GM21528 (cell line): ENCODE results near the gene XCR1.
"Not testable (repeated sequence)": the region's sequence is repeated elsewhere in the genome, so short reads cannot be mapped to it uniquely, and the experiment has no call there.

ENCODE experiments used
- ATAC-seq: cut with Tn5 transposase; IDR thresholded peaks from one replicate; pipeline ENCODE4 v1.9.1; 2021; ENCODE audit warnings: mild to moderate bottlenecking, moderate library complexity; ENCODE audit not compliant: unreplicated experiment, low FRiP score

XCR1 gene

DNA sequence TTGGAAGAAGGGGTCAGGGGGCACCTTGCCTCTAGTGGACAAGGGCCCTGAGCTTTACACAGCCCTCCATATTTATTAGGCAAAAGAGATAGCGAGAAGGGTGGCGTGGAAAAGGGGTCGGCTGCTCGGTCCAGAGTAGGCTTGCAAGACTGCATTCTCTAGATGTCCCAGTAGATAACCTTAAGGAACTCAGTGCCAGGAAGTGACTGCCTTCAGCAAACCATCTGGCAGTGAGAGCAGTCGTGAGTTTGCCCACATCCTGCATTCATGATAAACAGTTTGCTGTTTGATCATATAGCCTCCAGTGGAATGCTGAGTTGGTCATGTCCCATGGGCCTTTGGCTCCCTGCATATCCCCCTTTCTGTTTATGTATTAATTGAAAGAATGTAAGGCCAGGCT lies 18.9 kb upstream of the XCR1 start:
- ATAC-seq, result not testable (repeated sequence)

DNA sequence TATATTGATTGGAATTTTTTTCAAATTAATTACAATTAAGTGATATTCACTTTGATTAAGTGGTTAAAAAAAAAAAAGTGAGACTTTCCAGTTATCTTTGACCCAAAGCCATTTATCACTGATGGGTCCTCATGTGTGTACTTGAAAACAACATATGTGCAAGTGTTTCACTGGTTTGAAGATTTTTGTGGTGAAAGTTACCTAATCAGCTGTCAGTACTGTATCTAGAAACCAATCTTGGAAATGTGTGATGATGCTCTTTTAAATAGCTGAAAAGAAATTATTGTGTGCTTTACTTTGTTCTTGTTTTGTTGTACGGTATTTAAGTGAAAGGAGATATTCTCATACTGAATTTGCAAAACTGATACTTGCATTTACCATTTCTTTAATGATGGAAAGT lies 11.6 kb upstream of the XCR1 start:
- ATAC-seq, result no peak

DNA sequence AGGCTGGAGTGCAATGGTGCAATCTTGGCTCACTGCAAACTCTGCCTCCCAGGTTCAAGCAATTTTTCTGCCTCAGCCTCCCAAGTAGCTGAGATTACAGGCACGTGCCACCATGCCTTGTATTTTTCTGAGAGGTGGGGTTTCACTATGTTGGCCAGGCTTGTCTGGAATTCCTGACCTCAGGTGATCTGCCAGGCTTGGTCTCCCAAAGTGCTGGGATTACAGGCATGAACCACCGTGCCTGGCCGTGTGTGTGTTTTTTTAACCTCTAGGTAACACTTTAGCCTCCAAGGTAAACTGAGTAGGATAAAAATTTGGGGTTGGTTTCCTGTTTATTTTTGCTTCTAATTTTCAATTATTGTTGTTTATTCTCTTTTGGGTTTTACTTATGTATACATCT lies 10.8 kb upstream of the XCR1 start:
- not testable (repeated sequence) for ATAC-seq

DNA sequence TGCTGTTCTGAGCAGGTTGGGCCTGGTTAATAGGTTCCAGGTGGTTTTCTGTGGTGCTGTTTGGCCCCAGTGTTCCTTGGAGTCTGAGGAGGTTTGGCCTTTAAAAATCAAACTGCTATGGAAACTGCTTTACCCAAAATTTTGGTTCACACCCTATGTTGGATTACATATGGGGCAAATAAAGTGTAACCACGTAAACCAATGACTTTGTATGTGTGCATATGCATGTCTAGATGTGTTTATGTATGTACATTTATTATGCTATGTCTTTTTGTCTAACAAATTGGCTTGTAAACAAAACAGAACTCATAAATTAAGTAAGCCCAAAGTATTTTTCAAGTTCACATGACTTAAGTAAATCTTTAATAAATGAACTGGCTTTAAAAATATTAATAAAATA lies 8.9 kb upstream of the XCR1 start:
- ATAC-seq, result no peak

DNA sequence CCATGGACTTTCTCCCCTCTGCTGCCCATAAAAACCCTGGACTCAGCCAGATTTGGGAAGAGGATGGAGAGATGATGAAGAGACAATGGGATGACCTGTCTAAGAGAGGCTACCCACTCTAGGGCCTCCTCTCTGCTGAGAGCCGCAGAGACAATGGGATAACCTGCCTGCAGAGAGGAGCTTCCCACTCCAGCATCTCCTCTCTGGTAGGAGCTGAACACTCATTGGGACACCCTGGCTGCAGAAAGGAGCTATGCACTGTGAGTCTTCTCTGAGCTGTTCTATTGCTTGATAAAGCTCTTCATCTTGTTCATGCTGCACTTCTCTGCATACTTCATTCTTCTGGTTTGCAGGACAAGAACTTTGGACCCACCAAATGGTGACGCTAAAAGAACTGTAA lies 4.5 kb upstream of the XCR1 start:
- ATAC-seq, result no peak

DNA sequence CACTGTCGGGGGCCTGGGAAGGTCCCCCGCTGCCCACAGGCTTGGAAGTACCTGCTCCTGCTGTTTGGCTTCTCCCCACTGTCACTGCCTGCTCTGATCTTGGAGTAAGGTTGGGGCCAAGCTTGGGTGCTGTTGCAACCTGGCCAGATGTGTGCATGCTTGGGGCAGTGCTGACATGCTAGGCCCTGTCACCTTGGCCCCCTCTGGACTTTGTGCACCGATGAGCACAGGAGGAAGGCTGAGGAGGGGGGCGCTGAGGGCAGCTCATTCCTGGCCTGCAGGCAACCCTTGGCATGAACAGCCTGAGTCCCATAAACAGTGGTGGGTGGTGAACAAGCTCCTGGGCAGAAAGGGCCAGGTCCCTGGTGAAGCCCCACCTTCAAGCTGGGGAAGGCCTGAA lies 4.0 kb upstream of the XCR1 start:
- ATAC-seq, result no peak

DNA sequence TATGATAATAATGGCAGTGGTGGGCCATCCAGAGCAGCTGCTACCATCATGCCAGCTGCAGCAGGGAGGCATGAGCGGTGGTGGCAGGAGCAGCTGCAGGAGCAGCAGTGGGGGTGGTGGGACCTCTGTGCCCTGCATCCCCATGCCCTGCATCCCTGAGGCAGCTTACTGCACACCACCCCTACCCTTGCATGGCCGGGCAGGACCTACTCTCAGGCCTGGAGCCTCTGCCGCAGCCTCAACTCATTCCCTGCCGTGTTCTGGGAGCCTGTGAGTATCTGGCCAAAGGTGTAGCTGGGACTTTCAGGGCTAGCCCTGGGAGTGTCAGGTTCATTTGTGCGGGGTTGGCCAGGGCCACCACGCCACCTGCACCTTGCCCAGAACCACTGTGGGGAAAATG lies 3.3 kb upstream of the XCR1 start:
- ATAC-seq, result no peak

DNA sequence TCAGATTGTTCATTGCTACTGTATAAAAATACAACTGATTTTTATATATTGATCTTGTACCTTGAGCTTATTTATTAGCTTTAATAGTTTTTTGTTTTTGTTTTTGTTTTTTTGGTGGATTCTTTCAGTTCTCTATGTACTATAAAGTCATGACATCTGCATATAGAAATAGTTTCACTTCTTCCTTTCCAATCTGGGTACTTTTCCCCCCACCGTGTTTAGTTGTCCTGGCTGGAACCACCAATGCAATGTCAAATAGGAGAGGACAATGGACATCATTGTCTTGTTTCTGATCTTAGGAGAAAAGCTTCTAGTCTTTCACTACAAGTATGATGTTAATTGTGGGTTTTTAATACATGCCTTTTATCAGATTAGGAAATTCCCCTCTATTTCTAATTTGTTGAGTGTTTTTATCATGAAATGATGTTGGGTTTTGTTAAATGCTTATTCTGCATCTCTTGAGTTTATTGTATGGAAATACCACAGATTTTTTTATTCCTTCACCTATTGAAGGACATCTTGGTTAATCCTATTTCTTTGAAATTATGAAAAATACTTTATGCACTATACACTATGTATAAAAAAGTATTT lies 2.8 kb upstream of the XCR1 start:
- ATAC-seq, result no peak

DNA sequence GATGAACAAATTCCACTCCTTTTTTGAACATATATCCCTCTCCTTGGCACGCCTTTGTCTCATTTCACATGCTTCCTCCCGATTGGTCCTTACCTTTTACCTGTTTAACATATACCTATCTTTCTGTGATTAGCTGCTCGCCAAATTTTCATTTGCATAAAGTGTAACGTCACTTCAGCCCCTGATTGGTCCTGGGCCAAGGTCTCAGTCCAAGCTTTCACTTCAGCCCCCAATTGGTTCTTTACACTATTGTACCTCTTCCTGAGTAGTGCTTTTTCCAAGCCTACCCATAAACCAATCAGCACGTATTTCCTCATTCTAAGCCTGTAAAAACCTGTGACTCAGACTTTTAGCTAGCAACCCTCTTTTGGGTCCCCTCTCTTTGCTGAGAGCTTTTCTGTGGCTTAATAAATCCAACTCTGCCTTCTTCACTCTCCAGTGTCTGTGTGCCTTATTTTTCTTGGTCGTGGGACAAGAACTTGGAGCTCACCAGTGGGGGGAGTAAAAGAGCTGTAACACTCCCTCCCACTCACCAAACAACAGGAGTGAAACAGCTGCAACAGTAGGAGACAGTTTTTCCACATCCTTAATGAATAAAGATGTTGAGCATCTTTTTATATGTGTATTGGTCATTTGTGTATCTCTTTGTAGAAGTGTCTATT lies 584 bp upstream of the XCR1 start:
- ATAC-seq, result no peak

DNA sequence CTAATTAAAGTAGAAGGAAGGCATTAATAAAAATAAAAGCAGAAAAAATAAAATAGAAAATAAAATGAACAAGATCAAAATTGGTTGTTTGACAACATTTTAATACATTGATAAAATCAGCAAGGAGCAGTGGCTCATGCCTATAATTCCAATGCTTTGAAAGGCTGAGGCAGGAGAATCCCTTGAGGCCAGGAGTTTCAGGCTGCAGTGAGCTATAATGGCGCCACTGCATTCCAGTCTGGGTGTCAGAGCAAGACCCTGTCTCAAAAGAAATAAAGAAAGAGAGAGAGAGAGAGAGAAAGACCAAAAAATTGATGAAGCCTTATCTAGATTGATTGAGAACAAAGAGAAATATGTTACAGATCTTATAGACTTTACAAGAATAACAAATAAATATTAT lies 2.1 kb downstream of the XCR1 start:
- no peak for ATAC-seq

DNA sequence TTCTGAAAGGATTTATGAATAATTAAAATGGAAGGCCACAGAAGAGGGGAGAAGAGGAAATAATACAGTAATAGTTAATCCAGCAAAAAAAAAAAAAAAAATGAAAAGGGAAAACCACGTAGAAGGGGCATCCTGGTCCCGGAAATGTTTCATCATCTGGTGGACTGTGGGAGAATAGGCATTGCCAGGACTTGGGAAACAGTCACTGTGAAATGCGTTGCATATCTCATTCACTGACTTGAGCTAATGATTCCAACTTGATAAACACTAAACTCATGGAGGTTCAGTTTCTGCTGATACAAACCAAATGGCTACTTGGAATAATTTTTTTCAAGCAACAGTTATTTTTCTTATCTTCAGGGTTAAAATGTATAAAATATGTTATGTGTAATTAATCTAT lies 3.2 kb downstream of the XCR1 start:
- no peak for ATAC-seq

DNA sequence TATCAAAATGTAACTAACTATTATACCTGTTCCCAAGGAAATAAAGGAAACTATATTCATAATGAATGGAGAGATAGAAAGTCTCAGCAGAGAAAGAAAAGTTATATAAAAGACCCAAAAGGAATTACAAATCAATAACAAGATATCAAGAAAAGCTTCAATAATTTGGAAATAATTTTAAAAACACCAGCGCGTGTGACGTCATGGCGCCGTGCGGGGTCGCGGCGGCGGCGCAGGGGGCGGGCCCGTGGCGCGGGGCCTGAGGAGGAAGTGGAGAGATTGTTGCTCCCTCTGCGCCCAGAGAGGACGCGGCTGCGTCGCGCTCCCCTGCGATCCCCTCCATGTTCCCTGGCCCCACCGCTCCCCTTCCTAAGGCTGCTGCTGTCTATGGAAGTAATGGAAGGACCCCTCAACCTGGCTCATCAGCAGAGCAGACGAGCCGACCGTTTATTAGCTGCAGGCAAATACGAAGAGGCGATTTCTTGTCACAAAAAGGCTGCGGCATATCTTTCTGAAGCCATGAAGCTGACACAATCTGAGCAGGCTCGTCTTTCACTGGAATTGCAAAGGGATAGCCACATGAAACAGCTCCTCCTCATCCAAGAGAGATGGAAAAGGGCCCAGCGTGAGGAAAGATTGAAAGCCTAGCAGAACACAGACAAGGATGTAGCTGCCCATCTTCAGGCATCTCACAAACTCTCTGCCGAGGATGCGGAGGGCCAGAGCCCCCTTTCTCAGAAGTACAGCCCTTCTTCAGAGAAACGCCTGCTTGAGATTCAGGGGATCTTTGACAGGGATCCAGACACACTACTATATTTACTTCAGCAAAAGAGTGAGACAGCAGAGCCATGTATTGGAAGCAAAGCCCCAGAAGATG lies 4.1 kb downstream of the XCR1 start:
- no peak for ATAC-seq

DNA sequence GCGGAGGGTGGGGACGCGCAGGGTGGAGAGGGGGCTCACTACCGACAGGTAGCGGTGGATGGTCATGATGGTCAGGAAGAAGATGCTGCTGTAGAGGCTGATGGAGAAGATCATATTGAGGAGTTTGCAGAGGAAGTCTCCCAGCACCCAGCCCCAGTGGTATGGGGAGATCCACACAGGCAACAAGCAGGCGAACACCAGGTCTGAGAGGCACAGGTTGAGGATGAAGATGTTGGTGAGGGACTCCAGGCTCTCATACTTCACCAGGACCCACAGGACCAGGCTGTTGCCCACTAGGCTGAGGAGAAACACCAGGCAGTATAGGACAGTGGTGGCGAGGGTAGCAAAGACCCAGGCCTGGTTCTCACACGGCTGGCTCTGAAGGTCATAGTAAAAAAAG lies 5.8 kb downstream of the XCR1 start:
- no peak for ATAC-seq

DNA sequence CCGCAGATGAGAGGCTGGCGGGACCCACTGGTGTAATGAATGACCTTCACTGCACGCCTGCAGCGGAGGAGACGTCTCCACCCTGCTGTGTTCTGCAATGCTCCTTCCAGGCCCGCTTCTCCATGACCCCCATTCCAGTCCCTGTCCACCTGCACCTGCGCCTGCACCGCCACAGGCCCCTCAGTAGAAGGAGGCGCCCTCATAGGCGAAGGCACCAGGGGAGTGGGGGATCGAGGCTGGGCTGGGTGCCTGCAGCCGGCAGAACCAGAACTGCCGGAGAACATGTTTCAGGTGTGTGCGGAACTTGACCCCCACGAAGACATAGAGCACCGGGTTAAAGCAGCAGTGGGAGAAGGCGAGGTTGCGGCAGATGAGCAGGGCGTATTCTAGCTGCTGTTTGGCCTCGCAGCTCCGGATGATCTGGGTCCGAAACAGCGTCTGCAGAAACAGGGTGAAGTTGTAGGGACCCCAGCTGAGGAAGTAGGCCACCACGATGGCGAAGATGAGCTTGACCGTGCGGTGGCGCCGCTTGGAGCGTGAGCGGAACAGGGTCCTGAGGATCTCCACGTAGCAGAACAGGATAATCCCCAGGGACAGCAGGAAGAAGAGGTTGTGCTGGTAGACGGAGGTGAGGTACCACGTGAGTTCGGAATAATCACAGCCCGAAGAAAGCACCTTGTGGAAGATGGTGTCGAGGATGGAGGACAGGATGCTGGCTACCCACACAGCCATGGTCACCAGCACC lies 6.3 kb downstream of the XCR1 start:
- no peak for ATAC-seq

DNA sequence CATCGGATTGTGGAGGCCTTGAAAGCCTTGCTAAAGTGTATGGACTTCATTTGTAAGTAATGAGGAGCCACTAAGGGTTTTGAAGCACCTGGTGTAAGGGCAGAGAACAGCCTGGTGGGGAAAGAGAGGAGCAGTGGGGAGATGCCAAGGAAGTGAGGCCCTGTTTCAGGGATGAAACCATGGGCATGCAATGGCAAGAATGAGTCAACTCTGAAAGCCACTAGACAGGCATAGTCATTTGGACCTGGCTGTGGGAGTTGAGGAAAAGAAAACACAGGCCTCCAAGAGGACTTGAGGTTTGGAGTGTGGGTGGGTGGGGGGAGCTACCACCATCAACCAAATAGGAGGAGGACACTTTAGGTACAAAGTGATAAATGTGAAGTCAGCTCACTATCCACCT lies 7.6 kb downstream of the XCR1 start:
- no peak for ATAC-seq

DNA sequence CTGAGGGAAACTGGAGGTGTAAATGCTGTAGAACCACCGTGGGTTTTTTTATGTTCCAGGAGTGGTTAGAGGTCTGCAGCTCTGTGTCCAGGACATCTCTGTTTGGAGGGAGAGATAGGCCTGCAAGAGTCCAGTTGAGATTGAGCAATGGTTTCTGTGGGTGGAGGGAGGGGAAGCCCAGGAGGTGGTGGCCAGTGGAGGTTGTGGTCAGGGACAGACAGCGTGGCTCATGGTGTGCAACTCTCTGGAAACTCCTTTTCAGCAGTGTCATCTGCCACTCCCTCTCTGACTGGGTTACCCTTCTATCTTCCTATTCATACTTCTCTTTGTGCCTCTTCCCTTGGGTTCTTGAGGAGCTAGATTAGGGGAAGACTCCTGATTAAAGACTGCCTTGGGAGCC lies 9.6 kb downstream of the XCR1 start:
- ATAC-seq, result no peak

DNA sequence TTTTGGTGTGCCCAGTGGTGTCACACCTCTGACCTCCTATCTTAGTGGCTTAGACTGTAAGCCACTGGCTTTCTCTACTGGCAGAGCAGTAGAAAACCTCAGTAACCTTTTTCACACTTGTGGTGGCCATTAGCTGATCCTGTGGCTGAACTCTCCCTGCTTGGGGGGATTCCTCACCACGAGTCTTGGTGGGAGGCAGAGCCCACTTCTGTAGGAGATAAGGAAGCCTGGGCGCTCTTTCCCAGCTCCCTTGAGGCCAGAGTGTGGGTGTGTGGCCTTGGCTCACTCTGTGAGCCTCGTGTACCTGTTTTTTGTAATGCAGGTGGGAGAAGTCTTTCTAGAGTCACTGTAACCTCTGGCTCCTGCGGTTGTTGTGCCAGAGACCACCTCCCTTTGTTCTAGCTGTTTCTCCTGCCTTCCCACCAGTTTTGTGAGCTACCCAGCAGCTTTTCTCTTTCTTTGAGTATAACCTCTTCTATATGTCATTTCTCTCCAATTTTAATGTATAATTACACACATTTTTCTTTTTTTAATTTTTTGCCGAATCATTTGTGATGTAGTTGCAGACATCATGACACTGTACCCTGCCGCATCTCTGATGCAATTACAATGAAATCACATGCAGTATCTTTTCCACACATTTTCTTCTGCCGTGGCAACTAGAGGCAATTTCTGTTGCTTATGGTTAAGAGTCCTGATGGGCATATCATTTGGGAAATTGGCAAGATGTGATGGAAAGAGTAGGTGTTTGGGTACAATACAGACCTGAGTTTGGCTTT lies 13.8 kb downstream of the XCR1 start:
- no peak for ATAC-seq

DNA sequence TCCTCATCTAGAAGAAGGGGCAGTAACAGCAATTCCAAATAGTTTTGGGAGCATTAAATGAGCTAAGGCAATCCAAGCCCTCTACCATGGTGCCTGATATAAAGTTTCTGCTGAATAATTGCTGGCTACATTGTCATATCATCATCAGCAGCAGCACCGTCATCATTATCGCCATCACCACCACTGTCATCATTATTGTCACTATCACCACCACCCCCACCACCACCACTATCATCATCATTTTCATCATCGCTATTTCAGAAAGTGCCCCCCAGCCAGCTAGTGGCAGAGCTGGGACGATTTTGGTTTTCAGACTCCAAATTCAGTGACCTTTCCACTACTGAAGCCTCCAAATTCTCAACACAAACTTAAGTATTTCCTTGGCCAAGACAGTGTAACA lies 15.0 kb downstream of the XCR1 start:
- no peak for ATAC-seq

DNA sequence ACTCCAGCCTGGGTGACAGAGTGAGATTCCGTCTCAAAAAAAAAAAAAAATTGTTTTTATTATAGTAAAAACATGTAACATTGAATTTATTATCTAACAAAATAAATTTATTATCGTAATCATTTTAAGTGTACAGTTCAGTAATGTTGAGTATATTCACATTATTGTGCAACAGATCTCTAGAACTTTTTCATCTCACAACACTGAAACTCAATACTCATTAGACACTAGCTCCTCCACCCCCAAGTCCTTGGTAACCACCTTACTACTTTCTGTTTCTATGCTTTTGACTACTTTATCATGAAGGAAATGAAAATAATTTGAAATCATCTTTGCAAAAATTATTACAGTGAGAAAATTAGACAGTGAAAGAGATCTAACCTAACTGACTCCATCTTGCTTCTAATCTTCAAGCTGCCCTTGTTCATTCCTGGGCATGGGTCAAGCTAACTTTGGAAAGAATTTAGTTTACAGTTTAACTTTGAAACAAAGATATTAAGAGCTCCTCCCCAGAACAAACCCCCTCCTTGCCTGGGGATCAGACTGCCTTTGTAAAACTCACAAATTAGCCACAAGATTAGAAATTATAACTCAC lies 16.7 kb downstream of the XCR1 start:
- no peak for ATAC-seq

DNA sequence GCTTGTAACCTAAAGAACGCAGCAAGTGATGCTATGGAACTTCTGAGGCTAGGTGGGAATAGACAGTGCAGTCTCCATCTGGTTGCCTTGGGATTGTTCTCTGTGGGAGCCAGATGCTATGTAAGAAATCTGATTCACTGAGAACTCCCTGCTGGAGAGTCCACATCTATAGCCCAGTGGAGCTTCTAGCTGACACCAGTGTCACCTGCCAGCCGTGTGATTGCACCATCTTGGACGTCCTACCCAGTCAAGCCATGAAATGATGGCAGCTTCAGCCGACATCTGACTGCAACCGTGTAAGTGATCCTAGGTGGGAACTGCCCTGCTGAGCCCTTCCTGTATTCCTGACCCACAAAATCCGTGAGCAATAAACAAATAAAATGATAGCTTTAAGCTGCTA lies 19.2 kb downstream of the XCR1 start:
- ATAC-seq, result no peak
